EH (cell line): Measurements from ENCODE around the gene PLCB4.

Experiments used
- DNase-seq: peaks from one replicate; pipeline ENCODE4 v3.0.0-alpha.2; 2015; ENCODE audit warnings: low read depth

PLCB4 gene

GRCh38 chr20:9323622-9324021, 254.7 kb downstream of the PLCB4 start:
- no peak for DNase-seq

GRCh38 chr20:9329355-9330101, 260.6 kb downstream of the PLCB4 start:
- DNase-seq, result peak; percentile 57

DNA sequence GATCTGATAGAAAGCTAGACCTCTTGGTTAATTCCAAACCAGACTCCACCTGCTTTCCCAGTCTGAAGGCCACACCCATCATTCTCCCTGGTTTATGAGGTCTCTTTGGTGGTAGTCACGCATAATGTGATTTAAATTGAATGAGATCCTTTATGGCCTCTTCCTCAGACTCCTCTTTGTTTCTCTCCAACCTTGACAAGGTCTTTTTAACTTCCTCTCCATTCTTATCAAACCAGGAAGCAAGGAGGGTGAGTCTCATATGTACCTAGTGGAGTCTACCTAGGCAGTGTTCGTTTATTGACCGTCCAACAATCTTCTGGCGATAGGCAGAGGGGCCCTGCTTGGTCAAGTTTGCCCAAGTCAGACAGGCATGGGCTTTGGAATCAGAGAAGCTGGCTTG, 261.3 kb downstream of the PLCB4 start:
- no peak for DNase-seq

- DNase-seq, result peak; percentile 13
Measured at GRCh38 chr20:9331707-9332435, 263.0 kb downstream of the PLCB4 start.

DNA sequence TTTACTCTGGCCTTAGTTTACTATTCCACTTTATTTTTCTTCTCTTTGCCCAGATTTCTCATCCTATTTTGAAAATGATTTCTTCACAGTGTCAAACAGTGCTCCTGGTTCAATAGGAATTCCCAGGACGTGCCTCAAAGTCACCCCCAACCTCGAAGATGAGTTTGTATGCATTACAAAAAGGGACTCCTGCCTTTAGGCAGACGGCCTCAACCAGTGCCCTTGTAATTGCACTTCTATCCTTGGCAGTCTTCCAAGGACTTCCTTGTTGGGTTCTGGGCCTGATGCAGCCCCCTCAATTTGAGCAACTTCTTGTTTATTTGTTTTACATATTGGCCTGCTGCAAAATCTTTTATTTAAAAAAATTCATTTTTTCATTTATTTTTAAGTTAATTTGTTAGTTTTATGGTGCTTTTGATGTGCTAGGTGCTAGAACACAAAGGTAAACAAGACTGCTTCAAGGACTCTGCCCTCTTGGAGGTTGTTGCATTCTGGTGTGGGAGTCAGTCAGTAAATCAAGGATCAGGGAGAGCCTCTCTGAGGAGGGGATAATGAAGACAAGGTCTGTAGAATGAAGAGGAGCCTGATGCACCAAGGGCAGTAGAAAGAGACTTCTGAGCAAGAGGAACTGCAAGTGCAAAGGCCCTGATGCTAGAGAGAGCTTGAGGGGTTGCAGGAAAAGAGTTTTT, 264.0 kb downstream of the PLCB4 start:
- no peak for DNase-seq

GRCh38 chr20:9334866-9335265, 266.0 kb downstream of the PLCB4 start:
- DNase-seq, result no peak

GRCh38 chr20:9338101-9338500, 269.2 kb downstream of the PLCB4 start:
- no peak for DNase-seq

DNA sequence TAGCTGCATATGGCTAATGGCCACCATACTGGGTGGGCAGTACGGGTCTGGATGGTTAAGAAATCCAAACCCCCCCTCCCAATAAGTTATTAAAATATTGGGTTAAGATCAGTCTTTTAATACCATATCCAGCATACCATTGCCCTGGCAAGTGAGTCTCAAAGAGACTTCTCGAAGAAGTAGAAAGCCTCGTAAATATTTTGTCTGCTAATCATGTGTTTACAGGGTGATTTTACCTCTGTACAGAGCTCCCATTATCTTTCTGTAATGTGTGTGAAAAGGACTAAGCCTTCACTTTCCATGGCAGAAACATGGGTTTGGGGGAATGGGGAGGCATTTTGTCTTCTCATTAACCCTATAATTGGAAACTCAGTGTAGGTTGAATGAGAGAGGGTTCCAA, 270.8 kb downstream of the PLCB4 start:
- DNase-seq, result no peak

DNA sequence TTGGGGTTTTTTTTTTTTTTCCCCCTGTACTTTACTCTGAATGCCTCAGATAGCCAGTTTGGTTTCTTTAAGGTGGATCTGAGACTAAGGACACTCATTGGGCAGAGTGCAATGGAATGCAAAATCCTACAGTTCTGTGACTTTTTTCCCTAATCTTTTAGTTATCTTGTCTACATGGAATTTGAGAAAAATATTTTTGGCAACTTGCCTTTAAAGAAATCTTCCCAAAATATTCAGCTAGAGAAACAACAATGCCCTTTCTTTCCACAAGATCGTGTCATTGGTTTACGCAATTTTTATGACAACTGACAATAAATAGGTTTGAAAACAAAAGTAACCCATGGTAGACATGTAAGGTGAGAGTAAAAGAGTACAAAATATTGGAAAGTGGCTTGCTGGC, 273.8 kb downstream of the PLCB4 start:
- DNase-seq, result peak; percentile 56

DNA sequence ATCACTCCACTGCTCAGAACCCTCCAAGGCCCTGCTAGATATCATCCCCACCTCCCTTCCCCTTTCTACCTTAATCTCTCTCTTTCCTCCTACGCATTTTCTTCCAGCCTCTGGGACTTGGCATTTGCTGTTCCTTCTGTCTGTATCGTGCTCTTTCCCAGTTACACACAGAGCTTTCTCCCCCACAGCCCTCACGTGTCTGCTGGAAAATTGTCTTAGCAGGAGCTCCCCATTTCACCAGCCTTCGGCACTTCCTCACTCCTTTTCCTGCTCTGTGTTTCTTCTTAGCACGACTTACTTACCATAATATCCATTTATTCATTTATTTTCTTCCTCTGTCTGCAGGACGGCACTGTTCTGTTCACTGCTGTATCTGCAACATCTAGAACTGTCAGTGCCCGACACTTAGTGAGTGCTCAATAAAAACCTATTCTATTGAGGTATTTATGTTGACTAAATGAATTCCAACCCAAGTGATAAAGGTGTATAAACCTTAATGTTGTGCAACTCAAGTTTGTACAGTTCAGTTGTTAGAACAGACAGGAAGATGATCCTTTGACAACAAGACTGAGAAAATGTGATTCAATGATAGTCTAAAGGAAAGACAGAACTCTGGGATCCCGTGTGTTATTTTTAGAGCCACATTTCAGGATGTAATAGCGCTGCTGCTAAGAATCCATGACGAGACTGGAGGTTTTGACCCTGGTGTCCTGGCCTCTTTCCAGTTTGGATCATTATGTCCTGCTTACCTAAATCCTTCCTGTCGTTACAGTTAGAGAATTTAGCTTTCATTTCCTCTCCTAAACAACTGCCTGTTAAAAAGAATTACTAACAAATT, 275.4 kb downstream of the PLCB4 start:
- peak; percentile 85 for DNase-seq

DNA sequence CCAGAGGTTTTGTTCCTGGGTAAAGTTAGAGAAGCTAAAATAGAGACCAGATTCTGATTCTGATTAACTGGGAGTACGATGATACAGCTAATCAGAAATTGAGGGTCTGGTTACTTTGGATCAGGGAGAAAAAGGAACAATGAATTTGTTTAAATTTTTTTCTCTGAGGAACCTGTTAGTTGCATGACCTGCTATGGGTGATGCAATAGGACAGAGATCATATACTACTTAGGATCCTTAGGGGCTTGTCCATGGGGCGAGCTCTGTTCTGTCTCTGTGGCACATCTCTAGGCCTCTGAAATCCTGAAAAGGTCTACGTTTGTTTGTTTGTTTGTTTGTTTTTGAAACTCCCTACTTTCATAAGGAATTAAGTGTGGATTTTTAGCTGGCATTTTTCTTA, 279.4 kb downstream of the PLCB4 start:
- no peak for DNase-seq

DNA sequence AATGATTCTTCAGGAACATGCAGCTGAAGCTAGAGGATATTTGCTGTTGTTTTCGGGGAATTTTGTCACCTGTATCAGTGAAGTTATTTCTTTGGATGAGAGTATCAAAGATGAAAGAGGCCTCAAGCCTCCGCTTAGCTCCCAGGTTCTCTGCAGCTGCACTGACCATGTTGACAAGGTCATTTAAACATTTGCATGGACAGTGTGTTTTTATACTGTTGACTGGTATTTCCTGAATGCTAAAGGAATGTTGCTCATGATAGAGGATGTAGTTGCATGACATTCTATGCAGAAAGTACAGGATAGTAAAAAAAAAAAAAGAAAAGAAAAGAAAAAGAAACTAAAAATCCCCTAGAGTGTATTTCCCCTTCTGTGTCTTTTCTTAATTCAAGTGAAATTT, 279.9 kb downstream of the PLCB4 start:
- peak; percentile 66 for DNase-seq

- no peak for DNase-seq
Measured at GRCh38 chr20:9349249-9349648, 280.4 kb downstream of the PLCB4 start.

DNA sequence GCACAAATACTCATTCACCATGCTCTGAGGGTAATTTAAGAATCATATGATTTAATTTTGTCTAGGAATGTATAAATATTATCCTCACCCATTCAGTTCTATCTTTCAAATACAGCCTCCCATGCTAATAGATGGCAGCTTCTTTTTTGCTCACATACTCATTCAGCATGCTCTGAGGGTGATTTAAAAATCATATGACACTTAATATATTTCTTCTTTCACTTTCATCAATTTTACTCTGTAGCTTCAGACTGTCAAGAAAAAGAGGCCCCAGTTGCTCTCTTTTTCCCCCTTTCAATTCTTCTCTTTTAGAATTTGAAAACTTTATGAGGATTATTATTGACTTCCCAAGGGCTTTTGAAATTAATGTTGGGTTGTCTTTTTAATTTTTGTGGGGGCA, 283.9 kb downstream of the PLCB4 start:
- no peak for DNase-seq

GRCh38 chr20:9353180-9353915, 284.5 kb downstream of the PLCB4 start:
- peak; percentile 26 for DNase-seq

- peak; percentile 50 for DNase-seq
Measured at GRCh38 chr20:9353916-9354276, 285.0 kb downstream of the PLCB4 start.

- no peak for DNase-seq
Measured at GRCh38 chr20:9354579-9354978, 285.7 kb downstream of the PLCB4 start.

- no peak for DNase-seq
Measured at GRCh38 chr20:9358001-9358400, 289.1 kb downstream of the PLCB4 start.

DNA sequence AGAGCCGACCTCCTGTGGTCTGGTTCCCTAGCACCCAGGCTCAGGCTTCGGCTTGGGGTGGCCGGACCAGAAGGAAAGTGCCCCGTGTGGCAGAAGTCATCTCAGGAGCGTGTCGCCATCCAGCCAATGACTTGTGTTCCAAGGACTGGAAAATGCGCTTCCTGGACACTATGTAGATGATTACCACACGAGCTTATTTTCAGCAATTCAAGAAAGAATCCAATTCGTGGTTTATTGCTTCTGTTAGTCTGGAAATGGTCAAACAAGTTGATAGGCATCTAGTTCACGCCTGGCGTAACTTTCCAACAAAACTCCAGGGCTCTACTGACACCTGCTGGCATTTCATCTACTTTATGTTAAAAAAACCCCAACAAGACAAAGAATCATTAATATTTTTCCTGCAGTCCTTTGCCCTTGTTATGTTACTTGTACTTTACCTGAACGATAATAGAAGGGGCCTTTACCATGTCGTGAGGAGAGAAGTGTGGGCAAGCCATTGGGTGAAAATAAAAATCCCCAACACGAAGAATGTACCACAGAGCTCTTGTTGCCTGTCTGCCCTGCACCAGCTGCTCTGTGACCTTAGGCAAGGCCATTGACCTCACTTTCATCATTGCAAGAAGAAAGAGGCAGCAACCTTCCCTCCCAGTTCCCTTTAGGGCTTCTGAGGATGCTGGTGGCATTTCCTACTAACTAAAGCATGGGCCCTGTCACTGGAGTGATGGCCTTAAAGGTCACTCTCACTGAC, 290.8 kb downstream of the PLCB4 start:
- peak; percentile 75 for DNase-seq

GRCh38 chr20:9360431-9360830, 291.5 kb downstream of the PLCB4 start:
- DNase-seq, result no peak

DNA sequence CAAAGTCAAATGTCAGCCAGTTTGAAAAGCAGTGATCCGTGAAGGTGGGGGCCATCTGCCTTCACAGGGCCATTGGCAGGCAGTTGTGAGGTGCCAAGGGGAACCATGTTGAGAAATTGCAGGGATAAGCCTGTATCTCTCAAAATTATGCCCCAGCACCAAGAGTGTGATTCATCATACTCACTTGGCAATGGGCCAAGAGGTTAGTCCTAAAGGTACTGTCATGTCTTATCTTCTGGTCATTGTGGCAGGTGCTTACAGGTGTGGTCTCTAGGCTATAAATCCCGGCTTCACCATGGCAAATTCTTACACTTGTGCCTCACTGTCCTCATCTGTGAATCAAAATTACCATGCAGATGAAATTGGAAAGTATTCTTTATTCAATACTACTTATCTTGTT, 294.8 kb downstream of the PLCB4 start:
- DNase-seq, result no peak
